ENCODE results near the gene SLC8B1.
"Not testable (repeated sequence)": the region's sequence is repeated elsewhere in the genome, so short reads cannot be mapped to it uniquely, and the experiment has no call there.

SLC8B1 gene

GRCh38 chr12:113358381-113359132 is 23.6 kb upstream of the SLC8B1 start, which contains the start of gene PLBD2:
Gene PLBD2, plus strand, starts transcription at chr12:113358587. Its CDS starts 14 bp downstream, at chr12:113358601.
- DNase-seq (ENCODE audit: low read depth): peak; percentile 92

- DNase-seq (ENCODE audit: low read depth): not testable (repeated sequence)
Observed at GRCh38 chr12:113354192-113354591, 19.3 kb upstream of the SLC8B1 start.

DNA sequence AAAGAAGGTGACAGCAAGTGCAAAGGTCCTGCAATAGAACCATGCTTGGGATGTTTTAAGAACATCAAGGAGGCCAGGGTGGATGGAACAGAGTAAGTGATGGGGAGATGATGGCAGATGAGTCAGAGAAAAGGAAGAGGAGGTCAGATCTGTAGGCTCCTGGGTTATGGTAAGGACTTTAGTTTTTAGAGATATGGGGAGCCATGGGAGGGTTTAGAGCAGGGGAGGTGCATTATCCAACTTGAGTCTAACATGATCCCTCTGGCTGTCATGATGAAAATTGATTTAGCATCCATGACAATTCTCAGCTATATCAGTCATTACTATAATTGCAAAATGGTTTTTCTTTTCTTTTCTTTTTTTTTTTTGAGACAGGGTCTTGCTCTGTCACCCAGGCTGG is 16.2 kb upstream of the SLC8B1 start:
- no peak for DNase-seq (ENCODE audit: low read depth)

- no peak for DNase-seq (ENCODE audit: low read depth)
Observed at GRCh38 chr12:113348849-113349536, 14.1 kb upstream of the SLC8B1 start.

- no peak for DNase-seq (ENCODE audit: low read depth)
Observed at GRCh38 chr12:113347892-113348291, 13.0 kb upstream of the SLC8B1 start.

DNA sequence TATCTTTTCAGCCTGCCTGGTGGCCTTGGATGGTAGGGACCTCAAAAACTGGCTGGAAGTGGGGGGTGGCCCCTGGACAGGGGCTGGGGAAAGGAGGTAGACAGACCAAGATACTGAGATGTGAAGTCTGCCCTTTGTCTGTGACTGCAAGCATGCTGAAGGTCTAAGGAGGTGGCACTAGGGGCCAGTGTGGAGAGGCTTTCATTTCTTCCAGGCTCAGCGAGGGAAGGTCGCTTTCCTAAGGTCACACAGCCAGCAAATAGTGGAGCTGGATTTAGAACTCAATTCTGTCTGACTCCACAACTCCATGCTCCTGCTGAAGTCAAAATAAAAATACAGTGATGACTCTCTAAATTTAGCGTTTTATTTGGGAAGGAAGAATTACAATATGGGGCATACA is 12.2 kb upstream of the SLC8B1 start:
- no peak for DNase-seq (ENCODE audit: low read depth)

- DNase-seq (ENCODE audit: low read depth): no peak
Observed at GRCh38 chr12:113346353-113346752, 11.4 kb upstream of the SLC8B1 start.

DNA sequence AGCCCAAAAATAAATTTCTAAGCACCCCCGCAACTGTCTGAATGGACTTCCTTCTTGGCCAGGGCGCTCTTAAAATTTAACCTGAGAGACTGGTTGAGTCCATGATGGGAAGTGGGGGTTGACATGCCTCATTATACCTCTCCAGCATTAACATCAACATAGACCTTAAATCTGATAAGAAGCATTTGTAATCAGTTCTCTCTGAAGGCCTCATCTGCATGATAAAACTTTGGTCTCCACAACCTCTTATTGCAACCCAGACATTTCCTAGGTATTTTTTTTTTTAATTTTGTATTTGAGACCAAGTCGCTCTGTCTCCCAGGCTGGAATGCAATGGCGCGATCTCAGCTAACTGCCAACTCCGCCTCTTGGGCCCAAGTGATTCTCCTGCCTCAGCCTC is 10.4 kb upstream of the SLC8B1 start:
- no peak for DNase-seq (ENCODE audit: low read depth)

- DNase-seq (ENCODE audit: low read depth): no peak
Observed at GRCh38 chr12:113341535-113341934, 6.6 kb upstream of the SLC8B1 start.

DNA sequence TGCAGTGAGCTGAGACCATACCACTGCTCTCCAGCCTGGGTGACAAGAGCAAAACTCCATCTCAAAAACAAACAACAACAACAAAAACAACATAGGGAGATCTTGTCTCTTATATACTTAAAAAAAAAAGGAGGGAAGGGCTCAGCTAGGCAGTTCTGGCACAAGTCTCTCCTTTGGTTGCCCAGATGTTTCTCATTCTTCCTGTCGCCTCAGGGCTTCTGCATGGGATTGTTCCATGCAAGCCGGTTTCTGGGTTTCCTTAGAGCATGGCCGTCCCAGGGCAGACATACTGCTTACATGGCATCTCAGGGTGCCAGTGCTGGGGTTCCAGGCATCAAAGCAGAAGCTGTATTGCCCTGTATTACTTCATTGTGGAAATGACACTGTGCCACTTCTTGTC is 5.2 kb upstream of the SLC8B1 start:
- DNase-seq (ENCODE audit: low read depth): no peak

GRCh38 chr12:113339540-113339939 is 4.6 kb upstream of the SLC8B1 start:
- DNase-seq (ENCODE audit: low read depth): no peak

- no peak for DNase-seq (ENCODE audit: low read depth)
Observed at GRCh38 chr12:113333877-113334785, 778 bp downstream of the SLC8B1 start.

GRCh38 chr12:113333418-113333750 is 1.5 kb downstream of the SLC8B1 start:
- no peak for DNase-seq (ENCODE audit: low read depth)

GRCh38 chr12:113332688-113333417 is 2.1 kb downstream of the SLC8B1 start:
- no peak for DNase-seq (ENCODE audit: low read depth)

GRCh38 chr12:113330505-113330904 is 4.4 kb downstream of the SLC8B1 start:
- no peak for DNase-seq (ENCODE audit: low read depth)

DNA sequence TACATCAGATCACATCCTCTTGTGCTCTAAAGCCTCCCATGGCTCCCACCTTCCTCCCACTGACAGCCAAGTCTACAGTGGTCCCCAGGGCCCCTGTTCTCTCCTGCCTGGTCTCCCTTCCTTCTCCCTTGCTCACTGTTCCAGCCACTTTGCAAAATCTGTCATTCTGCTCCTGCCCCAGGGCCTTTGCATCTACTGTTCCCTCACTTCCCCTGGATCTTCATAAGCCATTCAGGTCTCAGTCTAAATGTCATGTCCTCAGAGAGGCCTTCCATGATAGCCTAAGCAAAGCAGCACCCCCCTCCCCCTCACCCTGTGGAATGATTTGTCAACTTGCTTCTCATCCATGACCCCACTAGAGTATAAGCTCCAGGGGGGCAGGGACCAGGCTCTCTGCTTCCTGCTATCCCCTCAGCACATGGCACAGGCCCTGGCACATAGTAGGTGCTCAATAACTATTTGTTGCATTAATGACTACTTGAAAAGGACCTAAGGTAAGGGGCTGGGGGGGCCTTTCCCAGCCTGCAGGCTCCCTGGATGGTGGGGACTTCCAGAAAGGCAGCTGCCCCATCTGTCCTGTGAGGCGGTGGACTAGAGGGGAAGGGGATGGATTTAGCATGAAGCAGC is 5.0 kb downstream of the SLC8B1 start:
- no peak for DNase-seq (ENCODE audit: low read depth)

DNA sequence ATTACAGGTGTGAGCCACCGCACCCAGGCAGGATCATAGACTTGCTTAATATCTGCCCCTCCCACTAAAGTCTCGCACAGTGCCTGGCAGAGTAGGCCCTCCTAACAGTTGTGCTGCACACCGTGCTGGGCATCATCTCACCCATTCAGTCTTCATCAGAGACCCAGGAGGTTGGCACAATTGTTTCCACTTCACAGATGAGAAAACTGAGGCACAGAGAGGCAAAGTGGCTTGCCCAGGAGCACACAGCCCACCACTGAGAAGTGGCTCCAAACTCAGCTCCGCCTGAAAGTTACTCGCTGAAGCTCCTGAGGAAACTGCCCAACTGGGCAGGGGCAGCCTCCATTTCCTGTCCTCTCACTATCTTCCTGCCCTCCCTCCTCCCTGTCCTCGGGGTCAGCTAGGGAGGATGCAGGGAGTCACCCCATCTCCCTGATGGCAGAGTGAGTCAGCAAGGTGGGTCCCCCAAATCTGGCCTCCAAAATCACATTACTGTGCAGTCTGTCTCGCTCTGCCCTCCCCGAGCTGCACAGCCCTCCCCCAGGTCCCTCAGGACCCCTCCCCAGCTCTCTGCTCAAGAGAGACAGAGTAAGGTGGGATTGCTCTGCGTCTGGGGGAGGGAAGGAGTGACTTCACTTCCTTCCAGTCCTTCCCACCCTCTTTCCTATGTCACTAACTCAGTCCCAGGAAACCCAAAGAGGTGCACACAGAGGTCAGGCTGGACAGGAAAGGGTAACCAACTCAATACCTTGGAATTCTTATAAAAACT is 5.7 kb downstream of the SLC8B1 start:
- no peak for DNase-seq (ENCODE audit: low read depth)

GRCh38 chr12:113328368-113328889 is 6.5 kb downstream of the SLC8B1 start:
- DNase-seq (ENCODE audit: low read depth): no peak

- no peak for DNase-seq (ENCODE audit: low read depth)
Observed at GRCh38 chr12:113326775-113327395, 8.0 kb downstream of the SLC8B1 start.

GRCh38 chr12:113325916-113326315 is 9.0 kb downstream of the SLC8B1 start:
- DNase-seq (ENCODE audit: low read depth): no peak

Data from activated T-cell treated with anti-CD3 and anti-CD28 coated beads for 1 hour (primary cell).